ENCODE results near the gene ZNF76. TPM values are rescaled to one million over a fixed set of nuclear protein-coding genes. Genes with fewer than 3 reads are reported as not detected.
A peak's percentile ranks its signal among the peaks of the same experiment; 100 is the strongest.

Gene ZNF76
- total and polyA plus RNA-seq, 2 of the 13 experiments (the other 11 are each of a cell fraction or from before 2014, with no cell fraction given), result 13.2 to 26.4 TPM

GRCh38 chr6:35332074-35332887 is 72.7 kb downstream of the ZNF76 start (continued):
- TF ChIP-seq THAP9 (CRISPR knock-in tag; IDR thresholded peaks at IDR 0.05; ENCODE audit: borderline replicate concordance), result peak; percentile 55; the same call in 1 of the 2 replicates
- peak; percentile 86 for TF ChIP-seq FOXK2 (IDR thresholded peaks at IDR 0.05)
- TF ChIP-seq SOX5 (CRISPR knock-in tag; IDR thresholded peaks at IDR 0.05; ENCODE audit: borderline replicate concordance), result peak; percentile 74; the same call in 1 of the 2 replicates
- peak; percentile 39; the same call in 1 of the 2 replicates for TF ChIP-seq TFDP1 (CRISPR knock-in tag; IDR thresholded peaks at IDR 0.05; ENCODE audit: borderline replicate concordance)
- TF ChIP-seq MYC (CRISPR knock-in tag; IDR thresholded peaks at IDR 0.05; ENCODE audit: borderline replicate concordance), result 0 out of 2 replicates have a peak, but pooled peaks have one; percentile 21
- peak; percentile 73; the same call in 1 of the 2 replicates for TF ChIP-seq HBP1 (CRISPR knock-in tag; IDR thresholded peaks at IDR 0.05; ENCODE audit: low read depth)
- peak; percentile 68; the same call in 1 of the 2 replicates for TF ChIP-seq HOMEZ (CRISPR knock-in tag; IDR thresholded peaks at IDR 0.05; ENCODE audit: low read depth)
- peak; percentile 84; the same call in 1 of the 2 replicates for TF ChIP-seq ZNF782 (CRISPR knock-in tag; IDR thresholded peaks at IDR 0.05; ENCODE audit: borderline replicate concordance)
- TF ChIP-seq ZNF678 (CRISPR knock-in tag; IDR thresholded peaks at IDR 0.05), result 0 out of 2 replicates have a peak, but pooled peaks have one; percentile 21
- peak; percentile 65 for TF ChIP-seq HNF4A (CRISPR knock-in tag; IDR thresholded peaks at IDR 0.05)
- TF ChIP-seq ZSCAN29 (CRISPR knock-in tag; conservative IDR thresholded peaks at IDR 0.05), result peak; percentile 58; the same call in 1 of the 2 replicates
- 0 out of 2 replicates have a peak, but pooled peaks have one; percentile 43 for TF ChIP-seq ELF3 (CRISPR knock-in tag; IDR thresholded peaks at IDR 0.05)
- 0 out of 2 replicates have a peak, but pooled peaks have one; percentile 48 for TF ChIP-seq ZNF383 (CRISPR knock-in tag; IDR thresholded peaks at IDR 0.05; ENCODE audit: borderline replicate concordance)
- TF ChIP-seq ZNF572 (CRISPR knock-in tag; IDR thresholded peaks at IDR 0.05), result 0 out of 2 replicates have a peak, but pooled peaks have one; percentile 22
- TF ChIP-seq SPEN (CRISPR knock-in tag; IDR thresholded peaks at IDR 0.05; ENCODE audit: low read depth), result peak; percentile 26; the same call in 1 of the 2 replicates
- TF ChIP-seq YY1 (IDR thresholded peaks at IDR 0.05; ENCODE audit: insufficient read depth, insufficient replicate concordance, low read depth, low read length), result peak; percentile 77
- peak; percentile 84 for TF ChIP-seq ARID5B (CRISPR knock-in tag; IDR thresholded peaks at IDR 0.05)
